IMR-90 (cell line): ENCODE data around the gene ABI3BP. TPM values are rescaled to one million over a fixed set of nuclear protein-coding genes. Genes with fewer than 3 reads are reported as not detected.

Experiments used
- ATAC-seq: fragments of 200-7000 bp; cut with Tn5 transposase; 2 replicates; pipeline ENCODE4 v1.9.1; 2020; ENCODE audit warnings: low read depth, mild to moderate bottlenecking, moderate library complexity
- BruUV-seq: library from RNA; stranded (reverse); fragments of 400-500 nt; replicated peaks from 2 replicates; lab custom pipeline; 2021; lab: Mats Ljungman, UMichigan
- CTCF ChIA-PET: fragments of 300-600 bp; formaldehyde crosslinking; extraction: SDS; loops from one replicate; lab custom pipeline; 2021; ENCODE audit warnings: antibody characterized with exemption; lab: Yijun Ruan, JAX
- POLR2A ChIA-PET: fragments of 300-600 bp; sonication (Branson Sonifier 250); formaldehyde crosslinking; loops from one replicate; lab custom pipeline; 2022; ENCODE audit warnings: antibody characterized with exemption; ENCODE audit not compliant: unreplicated experiment; lab: Charles Lee
- DNase-seq: peaks from one replicate; pipeline ENCODE4 v3.0.0; 2013
- H2AFZ ChIP-seq: replicated peaks from 2 replicates; pipeline ENCODE3; 2013; ENCODE audit warnings: low read length, mild to moderate bottlenecking; ENCODE audit not compliant: poor library complexity
- H2AK5ac ChIP-seq: 2 replicates; pipeline ENCODE4 v1.6.1; 2013; ENCODE audit warnings: low read depth, low read length, inconsistent platforms
- H2AK9ac ChIP-seq: replicated peaks from 2 replicates; pipeline ENCODE3; 2013; ENCODE audit warnings: mild to moderate bottlenecking, low read depth, low read length, moderate library complexity; ENCODE audit not compliant: poor library complexity
- H2BK120ac ChIP-seq: 2 replicates; pipeline ENCODE4 v1.6.1; 2013; ENCODE audit warnings: low read depth, low read length, inconsistent platforms
- H2BK15ac ChIP-seq: 3 replicates; pipeline ENCODE4 v1.6.1; 2013; ENCODE audit warnings: low read depth, low read length, inconsistent platforms
- H2BK20ac ChIP-seq: 2 replicates; pipeline ENCODE4 v1.6.1; 2013; ENCODE audit warnings: low read depth, mild to moderate bottlenecking, inconsistent platforms, low read length, moderate library complexity
- H2BK5ac ChIP-seq: 2 replicates; pipeline ENCODE4 v1.6.1; 2013; ENCODE audit warnings: mild to moderate bottlenecking, low read depth, low read length, inconsistent platforms; ENCODE audit not compliant: poor library complexity, severe bottlenecking
- H3K14ac ChIP-seq: replicated peaks from 2 replicates; pipeline ENCODE4 v1.6.1; 2013; ENCODE audit warnings: low read depth, low read length, inconsistent platforms
- H3K18ac ChIP-seq: 2 replicates; pipeline ENCODE4 v1.6.1; 2013; ENCODE audit warnings: low read depth, low read length, control low read depth
- H3K23ac ChIP-seq: 2 replicates; pipeline ENCODE4 v1.6.1; 2013; ENCODE audit warnings: low read depth, low read length, inconsistent platforms
- H3K27ac ChIP-seq: 2 replicates; pipeline ENCODE4 v1.5.1; 2013; ENCODE audit warnings: mild to moderate bottlenecking, control low read depth, low read length; ENCODE audit not compliant: insufficient read depth
- H3K27me3 ChIP-seq: 2 replicates; pipeline ENCODE4 v1.6.1; 2013; ENCODE audit warnings: low read length; ENCODE audit not compliant: control insufficient read depth, insufficient read depth
- H3K36me3 ChIP-seq: 2 replicates; pipeline ENCODE4 v1.6.1; 2013; ENCODE audit warnings: low read length, mixed read lengths; ENCODE audit not compliant: control insufficient read depth, insufficient read depth
- H3K4ac ChIP-seq: 2 replicates; pipeline ENCODE4 v1.6.1; 2013; ENCODE audit warnings: low read depth, low read length, inconsistent platforms
- H3K4me1 ChIP-seq: 2 replicates; pipeline ENCODE4 v1.6.1; 2013; ENCODE audit warnings: low read length, mixed read lengths; ENCODE audit not compliant: control insufficient read depth, insufficient read depth
- H3K4me2 ChIP-seq: 2 replicates; pipeline ENCODE4 v1.6.1; 2013; ENCODE audit warnings: low read depth, mild to moderate bottlenecking, control low read depth, low read length, moderate library complexity
- H3K4me3 ChIP-seq: 2 replicates; pipeline ENCODE4 v1.5.1; 2013; ENCODE audit warnings: low read depth, mild to moderate bottlenecking, control low read depth, low read length, moderate library complexity; ENCODE audit not compliant: insufficient read depth
- H3K56ac ChIP-seq: 2 replicates; pipeline ENCODE4 v1.6.1; 2013; ENCODE audit warnings: low read length, inconsistent platforms; ENCODE audit not compliant: insufficient read depth; ENCODE audit errors: extremely low read depth
- H3K79me1 ChIP-seq, 2 experiments: 2 replicates each; pipeline ENCODE4 v1.6.1; 2013; ENCODE audit warnings: low read length in 2 of 2, inconsistent platforms in 1 of 2, low read depth in 1 of 2
- H3K9ac ChIP-seq: 2 replicates; pipeline ENCODE4 v1.6.1; 2013; ENCODE audit warnings: low read depth, low read length, control low read depth
- H3K9me1 ChIP-seq: 2 replicates; pipeline ENCODE4 v1.6.1; 2013; ENCODE audit warnings: low read length, inconsistent platforms; ENCODE audit not compliant: insufficient read depth
- H3K9me3 ChIP-seq: 2 replicates; pipeline ENCODE4 v1.6.1; 2013; ENCODE audit warnings: low read length; ENCODE audit not compliant: control insufficient read depth, insufficient read depth
- H4K20me1 ChIP-seq: 2 replicates; pipeline ENCODE4 v1.6.1; 2013; ENCODE audit warnings: low read length, inconsistent platforms; ENCODE audit not compliant: insufficient read depth
- H4K5ac ChIP-seq: 2 replicates; pipeline ENCODE4 v1.6.1; 2013; ENCODE audit warnings: mild to moderate bottlenecking, low read depth, low read length, control low read depth
- H4K8ac ChIP-seq, 2 experiments: 2 replicates each; pipeline ENCODE4 v1.6.1; 2013; ENCODE audit warnings: low read depth in 2 of 2, low read length in 2 of 2, control low read depth in 1 of 2, inconsistent platforms in 1 of 2
- H4K91ac ChIP-seq: 2 replicates; pipeline ENCODE4 v1.6.1; 2013; ENCODE audit warnings: low read depth, low read length, inconsistent platforms; ENCODE audit not compliant: insufficient read depth
- BHLHE40 ChIP-seq: fragments of 150-350 bp; IDR thresholded peaks from 2 replicates; pipeline ENCODE4 v1.6.1; 2016; ENCODE audit warnings: mild to moderate bottlenecking, low read depth, low read length
- CEBPB ChIP-seq: IDR thresholded peaks from 2 replicates; pipeline ENCODE4 v1.6.1; 2012; ENCODE audit warnings: low read depth, low read length, improper control_type of control experiment
- CHD1 ChIP-seq: IDR thresholded peaks from 2 replicates; pipeline ENCODE4 v1.6.1; 2012; ENCODE audit warnings: low read depth, low read length, improper control_type of control experiment
- CTCF ChIP-seq: conservative IDR thresholded peaks from 2 replicates; pipeline ENCODE4 v1.5.1; 2012; ENCODE audit warnings: mild to moderate bottlenecking, low read depth, low read length, improper control_type of control experiment
- FOS ChIP-seq: fragments of 150-350 bp; IDR thresholded peaks from 2 replicates; pipeline ENCODE4 v1.6.1; 2016; ENCODE audit warnings: low read depth, low read length
- MAFK ChIP-seq: IDR thresholded peaks from 2 replicates; pipeline ENCODE4 v1.6.1; 2012; ENCODE audit warnings: low read depth, low read length, improper control_type of control experiment
- MAZ ChIP-seq: IDR thresholded peaks from 2 replicates; pipeline ENCODE4 v1.6.1; 2012; ENCODE audit warnings: low read depth, mild to moderate bottlenecking, low read length, improper control_type of control experiment, moderate library complexity, borderline replicate concordance
- MXI1 ChIP-seq: IDR thresholded peaks from 2 replicates; pipeline ENCODE4 v1.6.1; 2012; ENCODE audit warnings: low read depth, mild to moderate bottlenecking, low read length, moderate library complexity, borderline replicate concordance
- NFE2L2 ChIP-seq: fragments of 150-350 bp; IDR thresholded peaks from 2 replicates; pipeline ENCODE4 v1.6.1; 2016; ENCODE audit warnings: low read depth, mild to moderate bottlenecking, low read length
- POLR2A ChIP-seq: IDR thresholded peaks from 2 replicates; pipeline ENCODE4 v1.6.1; 2012; ENCODE audit warnings: mild to moderate bottlenecking, low read depth, low read length
- RAD21 ChIP-seq: IDR thresholded peaks from 2 replicates; pipeline ENCODE4 v1.6.1; 2012; ENCODE audit warnings: low read length, improper control_type of control experiment
- RCOR1 ChIP-seq: IDR thresholded peaks from 2 replicates; pipeline ENCODE4 v1.6.1; 2012; ENCODE audit warnings: mild to moderate bottlenecking, low read length, improper control_type of control experiment; ENCODE audit not compliant: insufficient replicate concordance
- RFX5 ChIP-seq: IDR thresholded peaks from 2 replicates; pipeline ENCODE4 v1.8.0; 2012; ENCODE audit warnings: low read depth, mild to moderate bottlenecking, low read length, moderate library complexity
- SMC3 ChIP-seq: fragments of 150-350 bp; IDR thresholded peaks from 2 replicates; pipeline ENCODE4 v1.6.1; 2016; ENCODE audit warnings: low read depth, mild to moderate bottlenecking, antibody characterized with exemption, low read length, moderate library complexity
- USF2 ChIP-seq: fragments of 150-350 bp; IDR thresholded peaks from 2 replicates; pipeline ENCODE4 v1.6.1; 2017; ENCODE audit warnings: mild to moderate bottlenecking, antibody characterized with exemption, low read length, low read depth
- WGBS, 2 experiments: methylation state at CpG; one replicate each; pipeline versions ENCODE4 v1.1.5 to v1.1.7; 2013; ENCODE audit warnings: missing lambda C conversion rate in 2 of 2; ENCODE audit not compliant: insufficient read length in 1 of 2; ENCODE audit errors: extremely low coverage in 2 of 2; 5-methylcytosine and 5-hydroxymethylcytosine counted together
- dilution Hi-C: fragments of 300-500 bp; cut with HindIII; formaldehyde crosslinking; loops from one replicate; pipeline ENCODE4 v1.14.3; 2018; ENCODE audit warnings: low sequenced_read_pairs; ENCODE audit not compliant: unreplicated experiment
- in situ Hi-C: fragments of 300-500 bp; cut with MboI; formaldehyde crosslinking; loops from 3 replicates; pipeline ENCODE4 v1.14.3; 2019; ENCODE audit warnings: low sequenced_read_pairs, inconsistent platforms, mixed read lengths
- intact Hi-C: fragments of 100-400 bp; cut with micrococcal nuclease; formaldehyde crosslinking; loops from 2 replicates; pipeline ENCODE4 v1.10.0; 2022
- polyA plus RNA-seq, 3 experiments: library from polyadenylated mRNA; depleted of rRNA; stranded (reverse); fragments of >200 nt; gene quantifications; 2 replicates each; pipeline ENCODE4 v1.2.3, GENCODE V29; 2012; ENCODE audit warnings: low replicate concordance in 1 of 3
- total RNA-seq: library from RNA; depleted of rRNA; stranded (reverse); fragments of >200 nt; gene quantifications from 2 replicates; pipeline ENCODE4 v1.2.3, GENCODE V29; 2012
- TF ChIP-seq, protein P1 (sequence below): fragments of 150-350 bp; IDR thresholded peaks from 2 replicates; pipeline ENCODE4 v1.6.1; 2016; ENCODE audit warnings: low read depth, mild to moderate bottlenecking, low read length, moderate library complexity, borderline replicate concordance

Gene ABI3BP
- total and polyA plus RNA-seq, 2 of the 4 experiments (the other 2 are of a cell fraction), result 3.0 to 26.7 TPM

- no peak overlapping the region for H4K8ac ChIP-seq
- H3K79me1 ChIP-seq, result no peaks in the 10 kb centered on the region
- CTCF ChIA-PET, result no interaction called here
- in situ Hi-C loops, result no loop called here
- no peak overlapping the region for H3K14ac ChIP-seq
- no peaks in the 10 kb centered on the region for H4K20me1 ChIP-seq
- H3K56ac ChIP-seq, result no peak overlapping the region
- no peak overlapping the region for H3K4me2 ChIP-seq
- no TSS peak for BruUV-seq
- no peak overlapping the region for H2AK9ac ChIP-seq
- WGBS, 2 experiments, result no CpG with 5 or more reads among the region's 2 CpGs
- no peaks in the 10 kb centered on the region for H3K9me1 ChIP-seq
- DNase-seq (no peak), ATAC-seq (no peak)
- H3K18ac ChIP-seq, result no peak overlapping the region
- no peak overlapping the region for H3K4ac ChIP-seq
- dilution Hi-C loops, result no loop called here
- no peak overlapping the region for H4K91ac ChIP-seq
- no peaks in the 10 kb centered on the region for H3K9me3 ChIP-seq
- no peak overlapping the region for H3K27ac ChIP-seq
- no peak overlapping the region for H3K9ac ChIP-seq
- H4K5ac ChIP-seq, result no peak overlapping the region
- no peaks in the 10 kb centered on the region for H3K4me1 ChIP-seq
- no peak overlapping the region for H2AFZ ChIP-seq
- no peak overlapping the region for H2BK20ac ChIP-seq
- no peaks in the 10 kb centered on the region for H3K36me3 ChIP-seq
- H3K23ac ChIP-seq, result no peak overlapping the region
- H3K27me3 ChIP-seq, result no peaks in the 10 kb centered on the region
- H2BK120ac ChIP-seq, result no peak overlapping the region
- no peak overlapping the region for H2BK15ac ChIP-seq
- POLR2A ChIA-PET, result no interaction called here
- H2AK5ac ChIP-seq, result no peak overlapping the region
- intact Hi-C loops, result no loop called here
- H3K4me3 ChIP-seq, result no peak overlapping the region
- TF ChIP-seq POLR2A, result no peak
- TF ChIP-seq BHLHE40, result no peak
- no peak for TF ChIP-seq USF2
- no peak for TF ChIP-seq CEBPB
- TF ChIP-seq NFE2L2, result no peak
- no peak for TF ChIP-seq CHD1
- TF ChIP-seq FOS, result no peak
- no peak for TF ChIP-seq RFX5
- TF ChIP-seq SMC3, result no peak
- TF ChIP-seq CTCF, result no peak
- TF ChIP-seq, protein P1, sequence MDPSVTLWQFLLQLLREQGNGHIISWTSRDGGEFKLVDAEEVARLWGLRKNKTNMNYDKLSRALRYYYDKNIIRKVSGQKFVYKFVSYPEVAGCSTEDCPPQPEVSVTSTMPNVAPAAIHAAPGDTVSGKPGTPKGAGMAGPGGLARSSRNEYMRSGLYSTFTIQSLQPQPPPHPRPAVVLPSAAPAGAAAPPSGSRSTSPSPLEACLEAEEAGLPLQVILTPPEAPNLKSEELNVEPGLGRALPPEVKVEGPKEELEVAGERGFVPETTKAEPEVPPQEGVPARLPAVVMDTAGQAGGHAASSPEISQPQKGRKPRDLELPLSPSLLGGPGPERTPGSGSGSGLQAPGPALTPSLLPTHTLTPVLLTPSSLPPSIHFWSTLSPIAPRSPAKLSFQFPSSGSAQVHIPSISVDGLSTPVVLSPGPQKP, result no peak
- TF ChIP-seq MAZ, result no peak
- no peak for TF ChIP-seq RCOR1
- TF ChIP-seq MAFK, result no peak
- no peak for TF ChIP-seq MXI1
- TF ChIP-seq RAD21, result no peak
- no peak overlapping the region for H2BK5ac ChIP-seq
These were observed 33.7 kb upstream of the ABI3BP start for GRCh38 chr3:101026881-101027280.
